HG03066 (cell line): Measurements from ENCODE around the gene VWA7.

Experiments
- ATAC-seq: cut with Tn5 transposase; IDR thresholded peaks from one replicate; pipeline ENCODE4 v1.9.1; 2021; ENCODE audit warnings: low read depth; ENCODE audit not compliant: unreplicated experiment

The VWA7 gene

GRCh38 chr6:31732029-31732428, 45.1 kb downstream of the VWA7 start:
- ATAC-seq: no peak

- ATAC-seq: no peak
Observed at GRCh38 chr6:31730631-31731086, 46.5 kb downstream of the VWA7 start.

GRCh38 chr6:31729979-31730630, 47.0 kb downstream of the VWA7 start:
- ATAC-seq: no peak

- ATAC-seq: no peak
Observed at GRCh38 chr6:31729515-31729978, 47.6 kb downstream of the VWA7 start.

- no peak for ATAC-seq
Observed at GRCh38 chr6:31728767-31729514, 48.2 kb downstream of the VWA7 start, which contains the start of gene DDAH2. Gene DDAH2, minus strand, starts transcription at chr6:31729299. Its CDS starts 138 bp downstream, at chr6:31729161.

DNA sequence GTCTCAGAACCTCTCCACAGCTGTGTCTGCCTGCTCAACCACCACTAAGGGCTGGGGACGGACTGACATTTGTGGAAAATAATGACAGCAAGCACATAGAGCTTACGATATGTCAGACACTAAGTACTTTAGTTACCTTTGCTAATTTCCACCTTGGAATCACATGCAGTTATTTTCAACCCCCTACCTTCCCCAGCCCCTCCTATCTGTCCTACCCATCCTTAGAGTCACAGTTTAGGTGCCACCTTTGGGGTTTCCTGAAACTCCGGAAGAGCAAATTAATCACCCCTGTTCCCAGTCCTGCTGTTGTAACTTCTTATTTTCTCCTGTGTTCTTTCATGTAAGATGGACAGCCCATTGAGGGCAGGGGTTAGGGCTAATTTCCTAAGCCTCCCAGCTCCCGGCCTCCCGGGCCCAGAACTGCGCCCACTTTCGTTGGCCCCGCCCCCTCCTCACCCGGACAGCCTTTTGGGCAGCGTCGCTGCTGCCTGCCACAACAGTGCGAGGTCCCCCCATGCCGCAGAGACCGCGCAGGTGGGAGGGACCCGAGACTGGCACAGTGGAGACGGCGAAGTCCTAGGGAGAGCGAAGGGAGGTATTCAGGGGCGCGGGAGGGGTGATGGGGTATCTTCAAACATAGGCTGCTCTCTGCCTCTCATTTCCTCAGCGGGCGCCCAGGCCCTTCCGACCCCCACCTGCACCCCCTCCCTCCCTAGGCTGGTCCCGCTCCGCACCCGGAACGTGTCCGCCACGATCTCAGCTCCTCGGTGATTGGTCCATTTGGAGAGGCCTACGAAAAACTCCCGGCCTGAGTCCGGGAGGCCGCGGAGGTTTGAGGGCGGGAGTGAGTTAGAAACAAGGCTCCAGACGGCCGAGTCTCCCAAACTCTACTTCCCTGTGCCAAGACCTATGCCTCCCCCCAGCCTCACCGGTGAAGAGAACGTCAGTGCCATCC, 49.1 kb downstream of the VWA7 start:
- no peak for ATAC-seq

DNA sequence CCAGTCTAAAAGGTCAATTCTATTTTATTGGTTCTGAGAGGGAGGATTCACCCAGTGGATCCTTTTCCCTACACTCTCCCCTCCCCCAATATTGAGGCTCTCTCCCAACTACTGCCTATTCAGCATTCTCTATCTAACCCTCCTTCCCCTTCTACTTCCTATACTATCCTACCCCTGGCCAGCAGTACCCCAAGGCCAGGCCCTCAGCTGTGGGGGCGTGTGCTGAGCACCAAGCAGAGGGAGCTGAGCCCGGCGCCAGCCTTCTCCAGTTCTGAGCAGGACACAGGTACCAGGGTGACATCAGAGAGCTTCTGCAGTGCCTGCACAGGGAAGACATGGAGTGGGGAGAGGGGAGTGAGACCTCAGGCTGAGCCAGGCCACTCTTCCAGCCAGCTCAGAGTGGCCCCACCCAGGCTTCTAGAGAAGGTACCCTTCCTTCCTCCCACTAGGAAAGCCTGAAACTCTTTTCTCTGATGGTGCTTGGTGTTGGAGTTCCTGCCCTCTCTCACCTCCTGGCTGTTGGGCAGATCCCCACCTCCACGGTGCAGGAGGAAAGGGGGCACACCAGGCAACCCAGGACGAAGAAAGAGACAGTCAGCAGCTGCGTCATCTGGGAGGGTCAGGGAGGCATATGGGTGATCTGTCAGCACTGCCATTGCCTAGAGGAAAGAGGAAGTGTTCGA, 50.0 kb downstream of the VWA7 start:
- ATAC-seq: peak; percentile 45

DNA sequence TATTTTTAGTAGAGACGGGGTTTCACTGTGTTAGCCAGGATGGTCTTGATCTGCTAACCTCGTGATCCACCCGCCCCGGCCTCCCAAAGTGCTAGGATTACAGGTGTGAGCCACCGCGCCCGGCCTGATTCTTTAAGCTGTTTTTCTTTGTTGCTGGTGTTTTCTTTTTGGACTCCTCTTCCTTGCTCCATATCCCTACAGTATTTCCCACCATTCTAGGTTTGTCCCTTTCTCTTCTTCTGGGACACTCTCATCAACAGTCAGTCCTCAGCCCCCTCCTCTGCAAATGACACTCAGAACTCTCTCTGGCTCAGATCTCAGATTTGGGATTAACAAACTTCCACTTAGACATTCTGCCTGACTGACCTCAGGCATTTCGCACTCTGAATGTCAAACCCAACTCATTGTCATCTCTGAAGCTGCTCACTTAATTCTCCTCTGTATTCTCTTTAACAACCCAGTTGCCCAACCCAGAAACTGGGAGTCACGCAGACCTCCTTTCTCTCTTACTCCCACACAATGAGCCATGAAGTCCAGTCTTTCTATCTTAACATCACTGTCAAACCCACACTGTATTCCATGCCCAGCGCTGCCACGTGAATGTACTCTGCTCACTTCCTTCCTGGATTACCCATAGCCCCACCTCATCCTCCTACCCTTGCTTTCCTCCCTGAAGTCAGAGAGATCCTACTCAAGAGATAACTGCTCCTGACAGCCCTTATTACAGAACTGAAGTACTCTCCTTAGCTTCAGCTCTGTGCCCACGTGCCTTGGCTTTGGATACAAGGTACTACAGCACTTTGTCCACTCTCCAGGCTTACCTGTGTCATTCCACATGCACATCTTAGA, 51.4 kb downstream of the VWA7 start:
- ATAC-seq: no peak

DNA sequence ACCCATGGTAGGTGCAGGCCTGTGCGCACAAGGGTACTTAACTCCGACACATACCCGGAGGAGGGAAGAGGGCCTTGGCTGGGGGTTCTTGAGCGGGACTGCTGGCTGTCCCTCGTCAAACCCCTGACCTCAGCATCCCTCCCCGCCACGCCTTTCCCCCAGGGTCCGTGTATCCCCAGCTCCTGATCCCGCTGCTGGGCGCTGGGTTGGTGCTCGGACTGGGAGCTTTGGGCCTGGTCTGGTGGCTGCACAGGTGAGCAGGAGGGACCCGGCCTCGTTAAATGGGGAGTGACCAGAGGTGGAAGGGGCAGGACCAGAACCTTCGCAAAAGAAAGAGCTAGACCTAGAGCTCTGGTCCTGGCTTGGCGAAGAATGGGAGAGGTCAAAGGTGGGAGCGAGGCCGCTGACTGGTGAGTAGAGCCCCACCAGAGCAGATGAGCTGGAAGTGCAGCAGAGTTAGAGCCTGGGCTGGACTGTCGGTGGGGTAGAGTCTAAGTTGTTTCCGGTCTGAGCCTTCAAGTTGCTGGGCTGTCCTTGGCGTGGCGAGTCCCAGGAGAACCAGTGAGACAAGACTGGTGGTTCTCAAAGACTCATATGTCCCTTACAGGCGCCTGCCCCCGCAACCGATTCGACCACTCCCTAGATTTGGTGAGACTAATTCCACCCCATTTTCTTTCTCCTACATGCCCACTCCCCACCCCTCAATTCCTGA, 53.0 kb downstream of the VWA7 start:
- ATAC-seq: no peak

- no peak for ATAC-seq
Observed at GRCh38 chr6:31723245-31723979, 53.7 kb downstream of the VWA7 start, which contains the start of gene MPIG6B. Gene MPIG6B, plus strand, starts transcription at chr6:31723373. Its CDS starts 11 bp downstream, at chr6:31723384.

- ATAC-seq: no peak
Observed at GRCh38 chr6:31722173-31722572, 55.0 kb downstream of the VWA7 start.

- ATAC-seq: no peak
Observed at GRCh38 chr6:31721351-31722020, 55.6 kb downstream of the VWA7 start, which contains the start of gene LY6G6C. Gene LY6G6C, minus strand, starts transcription at chr6:31721746. Its CDS starts 67 bp downstream, at chr6:31721679.

GRCh38 chr6:31720196-31720770, 56.8 kb downstream of the VWA7 start:
- no peak for ATAC-seq

- ATAC-seq: no peak
Observed at GRCh38 chr6:31719001-31719400, 58.1 kb downstream of the VWA7 start.

DNA sequence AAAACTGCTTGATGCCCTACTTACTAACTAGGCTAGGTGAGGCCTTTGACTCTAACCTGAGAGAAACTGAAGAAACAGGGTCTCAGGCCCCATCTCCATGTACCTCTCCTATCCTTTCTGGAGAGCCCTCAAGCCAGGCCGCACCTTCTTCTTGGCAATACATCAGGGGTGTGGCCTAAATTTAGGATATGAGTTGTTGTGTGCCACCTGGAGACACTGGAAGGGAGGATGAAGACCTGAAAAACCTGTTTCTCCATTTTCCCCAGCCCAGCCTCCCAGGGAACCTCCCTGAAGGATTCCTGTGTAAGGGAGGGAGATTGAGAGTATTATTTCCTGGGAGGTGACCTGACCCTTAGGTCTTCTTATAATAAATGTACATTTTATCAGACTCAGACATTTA, 58.9 kb downstream of the VWA7 start:
- no peak for ATAC-seq

- no peak for ATAC-seq
Observed at GRCh38 chr6:31717499-31718222, 59.5 kb downstream of the VWA7 start.
